Measurements from ENCODE around the gene SEL1L3.

The SEL1L3 gene

GRCh38 chr4:25750874-25751273 is 111.9 kb downstream of the SEL1L3 start:
- no peak for DNase-seq (ENCODE audit: low read depth in 2 of 2)

- DNase-seq (ENCODE audit: low read depth in 2 of 2) = no peak
These were observed 113.5 kb downstream of the SEL1L3 start for GRCh38 chr4:25749150-25749794.

GRCh38 chr4:25743971-25744370 is 118.8 kb downstream of the SEL1L3 start:
- no peak for DNase-seq (ENCODE audit: low read depth in 2 of 2)

GRCh38 chr4:25729564-25729963 is 133.2 kb downstream of the SEL1L3 start:
- no peak for DNase-seq (ENCODE audit: low read depth in 2 of 2)

- no peak for DNase-seq (ENCODE audit: low read depth in 2 of 2)
These were observed 133.9 kb downstream of the SEL1L3 start for GRCh38 chr4:25728886-25729285.

GRCh38 chr4:25727711-25728493 is 134.9 kb downstream of the SEL1L3 start:
- no peak for DNase-seq (ENCODE audit: low read depth in 2 of 2)

- DNase-seq (ENCODE audit: low read depth in 2 of 2) = no peak
These were observed 136.9 kb downstream of the SEL1L3 start for GRCh38 chr4:25725870-25726269.

- DNase-seq (ENCODE audit: low read depth in 2 of 2) = no peak
These were observed 139.4 kb downstream of the SEL1L3 start for GRCh38 chr4:25723409-25723808.

- no peak for DNase-seq (ENCODE audit: low read depth in 2 of 2)
These were observed 139.8 kb downstream of the SEL1L3 start for GRCh38 chr4:25722964-25723363.

- no peak for DNase-seq (ENCODE audit: low read depth in 2 of 2)
These were observed 149.0 kb downstream of the SEL1L3 start for GRCh38 chr4:25713812-25714211.

- no peak for DNase-seq (ENCODE audit: low read depth in 2 of 2)
These were observed 150.2 kb downstream of the SEL1L3 start for GRCh38 chr4:25712611-25713010.

GRCh38 chr4:25710637-25711036 is 152.2 kb downstream of the SEL1L3 start:
- DNase-seq (ENCODE audit: low read depth in 2 of 2) = no peak

- DNase-seq (ENCODE audit: low read depth in 2 of 2) = no peak
These were observed 158.3 kb downstream of the SEL1L3 start for GRCh38 chr4:25704516-25704915.

GRCh38 chr4:25703731-25704388 is 158.9 kb downstream of the SEL1L3 start:
- DNase-seq (ENCODE audit: low read depth in 2 of 2) = no peak

GRCh38 chr4:25702848-25703247 is 159.9 kb downstream of the SEL1L3 start:
- peak; percentile 46 to 51 for DNase-seq (ENCODE audit: low read depth in 2 of 2)

- DNase-seq (ENCODE audit: low read depth in 2 of 2) = no peak
These were observed 162.1 kb downstream of the SEL1L3 start for GRCh38 chr4:25700661-25701060.

- no peak for DNase-seq (ENCODE audit: low read depth in 2 of 2)
These were observed 165.3 kb downstream of the SEL1L3 start for GRCh38 chr4:25697516-25697915.
